Measurements from ENCODE around the gene UNC13B. TPM values are rescaled to one million over a fixed set of nuclear protein-coding genes. Genes with fewer than 3 reads are reported as not detected.

Gene UNC13B
- total and polyA plus RNA-seq, 2 of the 13 experiments (the other 11 are each of a cell fraction or from before 2014, with no cell fraction given), result 14.0 to 18.3 TPM

DNA sequence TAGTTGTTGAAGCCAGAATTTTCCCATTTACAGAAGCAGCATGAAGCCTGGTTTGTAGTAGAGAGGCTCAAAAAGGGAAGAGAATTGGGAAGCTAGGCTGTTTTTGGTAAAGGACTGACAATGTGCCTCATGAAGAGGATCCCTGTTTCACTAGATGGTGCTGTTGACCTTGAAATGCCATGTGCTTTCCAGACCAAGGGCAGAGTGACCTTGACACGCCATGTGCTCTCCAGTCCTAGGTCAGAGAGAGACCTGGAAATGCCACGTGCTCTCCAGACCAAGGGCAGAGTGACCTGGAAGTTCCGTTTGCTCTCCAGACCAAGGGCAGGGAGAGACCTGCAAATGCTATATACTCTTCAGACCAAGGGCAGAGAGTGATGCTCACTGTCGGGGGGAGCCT lies 32.0 kb downstream of the UNC13B start (continued):
- TF ChIP-seq, protein P1, sequence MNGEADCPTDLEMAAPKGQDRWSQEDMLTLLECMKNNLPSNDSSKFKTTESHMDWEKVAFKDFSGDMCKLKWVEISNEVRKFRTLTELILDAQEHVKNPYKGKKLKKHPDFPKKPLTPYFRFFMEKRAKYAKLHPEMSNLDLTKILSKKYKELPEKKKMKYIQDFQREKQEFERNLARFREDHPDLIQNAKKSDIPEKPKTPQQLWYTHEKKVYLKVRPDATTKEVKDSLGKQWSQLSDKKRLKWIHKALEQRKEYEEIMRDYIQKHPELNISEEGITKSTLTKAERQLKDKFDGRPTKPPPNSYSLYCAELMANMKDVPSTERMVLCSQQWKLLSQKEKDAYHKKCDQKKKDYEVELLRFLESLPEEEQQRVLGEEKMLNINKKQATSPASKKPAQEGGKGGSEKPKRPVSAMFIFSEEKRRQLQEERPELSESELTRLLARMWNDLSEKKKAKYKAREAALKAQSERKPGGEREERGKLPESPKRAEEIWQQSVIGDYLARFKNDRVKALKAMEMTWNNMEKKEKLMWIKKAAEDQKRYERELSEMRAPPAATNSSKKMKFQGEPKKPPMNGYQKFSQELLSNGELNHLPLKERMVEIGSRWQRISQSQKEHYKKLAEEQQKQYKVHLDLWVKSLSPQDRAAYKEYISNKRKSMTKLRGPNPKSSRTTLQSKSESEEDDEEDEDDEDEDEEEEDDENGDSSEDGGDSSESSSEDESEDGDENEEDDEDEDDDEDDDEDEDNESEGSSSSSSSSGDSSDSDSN (CRISPR knock-in tag; IDR thresholded peaks at IDR 0.05), result no peak
- TF ChIP-seq, protein P2, sequence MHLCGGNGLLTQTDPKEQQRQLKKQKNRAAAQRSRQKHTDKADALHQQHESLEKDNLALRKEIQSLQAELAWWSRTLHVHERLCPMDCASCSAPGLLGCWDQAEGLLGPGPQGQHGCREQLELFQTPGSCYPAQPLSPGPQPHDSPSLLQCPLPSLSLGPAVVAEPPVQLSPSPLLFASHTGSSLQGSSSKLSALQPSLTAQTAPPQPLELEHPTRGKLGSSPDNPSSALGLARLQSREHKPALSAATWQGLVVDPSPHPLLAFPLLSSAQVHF (CRISPR knock-in tag; IDR thresholded peaks at IDR 0.05), result no peak
- TF ChIP-seq, protein P3, sequence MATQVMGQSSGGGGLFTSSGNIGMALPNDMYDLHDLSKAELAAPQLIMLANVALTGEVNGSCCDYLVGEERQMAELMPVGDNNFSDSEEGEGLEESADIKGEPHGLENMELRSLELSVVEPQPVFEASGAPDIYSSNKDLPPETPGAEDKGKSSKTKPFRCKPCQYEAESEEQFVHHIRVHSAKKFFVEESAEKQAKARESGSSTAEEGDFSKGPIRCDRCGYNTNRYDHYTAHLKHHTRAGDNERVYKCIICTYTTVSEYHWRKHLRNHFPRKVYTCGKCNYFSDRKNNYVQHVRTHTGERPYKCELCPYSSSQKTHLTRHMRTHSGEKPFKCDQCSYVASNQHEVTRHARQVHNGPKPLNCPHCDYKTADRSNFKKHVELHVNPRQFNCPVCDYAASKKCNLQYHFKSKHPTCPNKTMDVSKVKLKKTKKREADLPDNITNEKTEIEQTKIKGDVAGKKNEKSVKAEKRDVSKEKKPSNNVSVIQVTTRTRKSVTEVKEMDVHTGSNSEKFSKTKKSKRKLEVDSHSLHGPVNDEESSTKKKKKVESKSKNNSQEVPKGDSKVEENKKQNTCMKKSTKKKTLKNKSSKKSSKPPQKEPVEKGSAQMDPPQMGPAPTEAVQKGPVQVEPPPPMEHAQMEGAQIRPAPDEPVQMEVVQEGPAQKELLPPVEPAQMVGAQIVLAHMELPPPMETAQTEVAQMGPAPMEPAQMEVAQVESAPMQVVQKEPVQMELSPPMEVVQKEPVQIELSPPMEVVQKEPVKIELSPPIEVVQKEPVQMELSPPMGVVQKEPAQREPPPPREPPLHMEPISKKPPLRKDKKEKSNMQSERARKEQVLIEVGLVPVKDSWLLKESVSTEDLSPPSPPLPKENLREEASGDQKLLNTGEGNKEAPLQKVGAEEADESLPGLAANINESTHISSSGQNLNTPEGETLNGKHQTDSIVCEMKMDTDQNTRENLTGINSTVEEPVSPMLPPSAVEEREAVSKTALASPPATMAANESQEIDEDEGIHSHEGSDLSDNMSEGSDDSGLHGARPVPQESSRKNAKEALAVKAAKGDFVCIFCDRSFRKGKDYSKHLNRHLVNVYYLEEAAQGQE (IDR thresholded peaks at IDR 0.05; ENCODE audit: borderline replicate concordance in 1 of 2, low read depth in 1 of 2, low read length in 2 of 2), result no peak
- TF ChIP-seq ZNF367 (CRISPR knock-in tag; IDR thresholded peaks at IDR 0.05; ENCODE audit: borderline replicate concordance) (no peak), MATR3 (CRISPR knock-in tag; IDR thresholded peaks at IDR 0.05) (no peak), LCORL (IDR thresholded peaks at IDR 0.05) (no peak), LCORL (CRISPR knock-in tag; IDR thresholded peaks at IDR 0.05) (peak; percentile 46; the same call in 1 of the 2 replicates), EEA1 (CRISPR knock-in tag; IDR thresholded peaks at IDR 0.05; ENCODE audit: borderline replicate concordance) (no peak), ELF3 (CRISPR knock-in tag; IDR thresholded peaks at IDR 0.05) (peak; percentile 47; the same call in 1 of the 2 replicates), ZBTB42 (CRISPR knock-in tag; IDR thresholded peaks at IDR 0.05) (no peak), ZNF652 (CRISPR knock-in tag; IDR thresholded peaks at IDR 0.05; ENCODE audit: borderline replicate concordance, low read depth) (no peak), TP53 (CRISPR knock-in tag; conservative IDR thresholded peaks at IDR 0.05) (no peak), ZNF788 (CRISPR knock-in tag; IDR thresholded peaks at IDR 0.05; ENCODE audit: borderline replicate concordance) (peak; percentile 73; the same call in 1 of the 2 replicates), ZNF550 (CRISPR knock-in tag; IDR thresholded peaks at IDR 0.05; ENCODE audit: borderline replicate concordance) (no peak), ZNF790 (CRISPR knock-in tag; IDR thresholded peaks at IDR 0.05; ENCODE audit: borderline replicate concordance) (no peak), HOXD1 (CRISPR knock-in tag; IDR thresholded peaks at IDR 0.05) (no peak), TBX3 (IDR thresholded peaks at IDR 0.05; ENCODE audit: borderline replicate concordance) (no peak), ZNF260 (CRISPR knock-in tag; IDR thresholded peaks at IDR 0.05; ENCODE audit: borderline replicate concordance, low read depth) (no peak), ZNF746 (CRISPR knock-in tag; IDR thresholded peaks at IDR 0.05) (no peak), ZNF431 (CRISPR knock-in tag; IDR thresholded peaks at IDR 0.05; ENCODE audit: borderline replicate concordance, low read depth) (peak; percentile 60; the same call in 1 of the 2 replicates), ZNF703 (CRISPR knock-in tag; IDR thresholded peaks at IDR 0.05; ENCODE audit: borderline replicate concordance) (no peak)
- TF ChIP-seq, protein P4, sequence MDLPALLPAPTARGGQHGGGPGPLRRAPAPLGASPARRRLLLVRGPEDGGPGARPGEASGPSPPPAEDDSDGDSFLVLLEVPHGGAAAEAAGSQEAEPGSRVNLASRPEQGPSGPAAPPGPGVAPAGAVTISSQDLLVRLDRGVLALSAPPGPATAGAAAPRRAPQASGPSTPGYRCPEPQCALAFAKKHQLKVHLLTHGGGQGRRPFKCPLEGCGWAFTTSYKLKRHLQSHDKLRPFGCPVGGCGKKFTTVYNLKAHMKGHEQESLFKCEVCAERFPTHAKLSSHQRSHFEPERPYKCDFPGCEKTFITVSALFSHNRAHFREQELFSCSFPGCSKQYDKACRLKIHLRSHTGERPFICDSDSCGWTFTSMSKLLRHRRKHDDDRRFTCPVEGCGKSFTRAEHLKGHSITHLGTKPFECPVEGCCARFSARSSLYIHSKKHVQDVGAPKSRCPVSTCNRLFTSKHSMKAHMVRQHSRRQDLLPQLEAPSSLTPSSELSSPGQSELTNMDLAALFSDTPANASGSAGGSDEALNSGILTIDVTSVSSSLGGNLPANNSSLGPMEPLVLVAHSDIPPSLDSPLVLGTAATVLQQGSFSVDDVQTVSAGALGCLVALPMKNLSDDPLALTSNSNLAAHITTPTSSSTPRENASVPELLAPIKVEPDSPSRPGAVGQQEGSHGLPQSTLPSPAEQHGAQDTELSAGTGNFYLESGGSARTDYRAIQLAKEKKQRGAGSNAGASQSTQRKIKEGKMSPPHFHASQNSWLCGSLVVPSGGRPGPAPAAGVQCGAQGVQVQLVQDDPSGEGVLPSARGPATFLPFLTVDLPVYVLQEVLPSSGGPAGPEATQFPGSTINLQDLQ (CRISPR knock-in tag; IDR thresholded peaks at IDR 0.05), result no peak
